ENCODE data around the gene PTPRG. TPM values are rescaled to one million over a fixed set of nuclear protein-coding genes. Genes with fewer than 3 reads are reported as not detected.

Gene PTPRG
- total and polyA plus RNA-seq, 4 donors: 3.6 to 35.6 (median 8.1) TPM

GRCh38 chr3:61831973-61832372, 270.6 kb downstream of the PTPRG start (continued):
- TF ChIP-seq CTCF (IDR thresholded peaks at IDR 0.05; ENCODE audit: low read depth, low read length, missing input control): no peak
- TF ChIP-seq EGR1 (IDR thresholded peaks at IDR 0.05; ENCODE audit: low read depth in 2 of 2): no peak
- no peak for TF ChIP-seq HNF4A (conservative IDR thresholded peaks at IDR 0.05)
- no peak for TF ChIP-seq FOXA2 (IDR thresholded peaks at IDR 0.05)
- TF ChIP-seq GABPA (IDR thresholded peaks at IDR 0.05 in 1 of 2, conservative IDR thresholded peaks at IDR 0.05 in 1 of 2): no peak
- TF ChIP-seq NR2F2 (IDR thresholded peaks at IDR 0.05): no peak

- Histone ChIP-seq H3K36me3 (ENCODE audit: control insufficient read depth in 4 of 4, insufficient read depth in 3 of 4, low read depth in 1 of 4, low read length in 3 of 4) (no peaks in the 10 kb centered on the region), H3K4me1 (ENCODE audit: control insufficient read depth in 4 of 4, insufficient read depth in 4 of 4, low read length in 3 of 4) (peaks cover 0 to 12% (median 6%) of the 10 kb centered on the region in 4 donors), H3K4me3 (ENCODE audit: low read depth in 1 of 3, low read length in 3 of 3) (no peak overlapping the region), H3K9ac (ENCODE audit: low read depth in 1 of 2, low read length in 2 of 2) (no peak overlapping the region), H3K27ac (ENCODE audit: low read depth in 1 of 2, low read length in 2 of 2) (no peak overlapping the region), H3K27me3 (ENCODE audit: control insufficient read depth in 4 of 4, insufficient read depth in 4 of 4, low read length in 3 of 4) (no peaks in the 10 kb centered on the region), H3K9me3 (ENCODE audit: control insufficient read depth in 4 of 4, low read length in 3 of 4) (no peaks in the 10 kb centered on the region)
- 90% methylated on average over 6 of the region's 6 CpGs for WGBS
- TF ChIP-seq FOXA2 (IDR thresholded peaks at IDR 0.05) (no peak), FOXA1 (IDR thresholded peaks at IDR 0.05) (no peak), YY1 (IDR thresholded peaks at IDR 0.05) (no peak), REST (IDR thresholded peaks at IDR 0.05) (no peak), ZBTB33 (IDR thresholded peaks at IDR 0.05) (no peak), TAF1 (conservative IDR thresholded peaks at IDR 0.05) (no peak), JUND (IDR thresholded peaks at IDR 0.05) (no peak)
- no peak for DNase-seq (ENCODE audit: low spot score)
Measured at GRCh38 chr3:61832375-61833229, 271.2 kb downstream of the PTPRG start.

GRCh38 chr3:61839256-61839655, 277.9 kb downstream of the PTPRG start:
- H3K36me3 ChIP-seq (ENCODE audit: control insufficient read depth in 4 of 4, insufficient read depth in 3 of 4, low read depth in 1 of 4, low read length in 3 of 4): no peaks in the 10 kb centered on the region
- no peak for DNase-seq (ENCODE audit: low spot score)
- H3K27me3 ChIP-seq (ENCODE audit: control insufficient read depth in 4 of 4, insufficient read depth in 4 of 4, low read length in 3 of 4): no peaks in the 10 kb centered on the region
- no peak overlapping the region for H3K27ac ChIP-seq (ENCODE audit: low read depth in 1 of 2, low read length in 2 of 2)
- no peak overlapping the region for H3K4me3 ChIP-seq (ENCODE audit: low read depth in 1 of 3, low read length in 3 of 3)
- no peak overlapping the region for H3K9ac ChIP-seq (ENCODE audit: low read depth in 1 of 2, low read length in 2 of 2)
- 91% methylated on average over 2 of the region's 2 CpGs for WGBS
- peaks cover 0 to 5% (median 3%) of the 10 kb centered on the region in 4 donors for H3K4me1 ChIP-seq (ENCODE audit: control insufficient read depth in 4 of 4, insufficient read depth in 4 of 4, low read length in 3 of 4)
- no peaks in the 10 kb centered on the region for H3K9me3 ChIP-seq (ENCODE audit: control insufficient read depth in 4 of 4, low read length in 3 of 4)
- no peak for TF ChIP-seq ATF3 (IDR thresholded peaks at IDR 0.05)
- no peak for TF ChIP-seq SP1 (IDR thresholded peaks at IDR 0.05)
- no peak for TF ChIP-seq JUND (IDR thresholded peaks at IDR 0.05)
- TF ChIP-seq RAD21 (IDR thresholded peaks at IDR 0.05): no peak
- no peak for TF ChIP-seq FOXA1 (IDR thresholded peaks at IDR 0.05)
- TF ChIP-seq HNF4A (conservative IDR thresholded peaks at IDR 0.05): no peak
- no peak for TF ChIP-seq CTCF (IDR thresholded peaks at IDR 0.05; ENCODE audit: low read depth, low read length, missing input control)
- TF ChIP-seq GABPA (IDR thresholded peaks at IDR 0.05 in 1 of 2, conservative IDR thresholded peaks at IDR 0.05 in 1 of 2): no peak
- no peak for TF ChIP-seq MAX (IDR thresholded peaks at IDR 0.05)
- no peak for TF ChIP-seq FOXA2 (IDR thresholded peaks at IDR 0.05)
- TF ChIP-seq EGR1 (IDR thresholded peaks at IDR 0.05; ENCODE audit: low read depth in 2 of 2): no peak
- no peak for TF ChIP-seq YY1 (IDR thresholded peaks at IDR 0.05)
- TF ChIP-seq NR2F2 (IDR thresholded peaks at IDR 0.05): no peak

All from liver (tissue), 9 donors.